Measurements from ENCODE around the gene PRKD1.

Gene PRKD1

GRCh38 chr14:29821242-29821641 lies 106.4 kb downstream of the PRKD1 start:
- Histone ChIP-seq H3K9me3 (ENCODE audit: low read length) (no peaks in the 10 kb centered on the region), H3K4me1 (ENCODE audit: insufficient read depth, low read length, severe bottlenecking) (no peaks in the 10 kb centered on the region), H3K27me3 (ENCODE audit: insufficient read depth, low read length) (no peaks in the 10 kb centered on the region), H3K79me2 (ENCODE audit: insufficient read depth, low read length) (no peaks in the 10 kb centered on the region), H3K9me2 (ENCODE audit: low read depth, low read length) (no peaks in the 10 kb centered on the region), H3K27ac (ENCODE audit: low read depth, low read length, poor library complexity, severe bottlenecking) (no peak overlapping the region), H3K36me3 (ENCODE audit: insufficient read depth, low read length) (no peaks in the 10 kb centered on the region), H3K4me3 (ENCODE audit: low read depth, low read length, poor library complexity, severe bottlenecking) (no peak overlapping the region), H3K9ac (ENCODE audit: low read length) (no peak overlapping the region), H4K20me1 (ENCODE audit: insufficient read depth, low read length) (no peaks in the 10 kb centered on the region), H3F3A (ENCODE audit: insufficient read depth, low read length) (no peaks in the 10 kb centered on the region), H2AFZ (ENCODE audit: low read length) (no peak overlapping the region), H3K4me2 (ENCODE audit: low read length) (no peak overlapping the region)
- TF ChIP-seq EZH2 (IDR thresholded peaks at IDR 0.05; ENCODE audit: borderline replicate concordance, low read length), result no peak

- no peaks in the 10 kb centered on the region for H3K9me3 ChIP-seq (ENCODE audit: low read length)
- no peaks in the 10 kb centered on the region for H4K20me1 ChIP-seq (ENCODE audit: insufficient read depth, low read length)
- no peaks in the 10 kb centered on the region for H3K27me3 ChIP-seq (ENCODE audit: insufficient read depth, low read length)
- no peak overlapping the region for H2AFZ ChIP-seq (ENCODE audit: low read length)
- no peak overlapping the region for H3K27ac ChIP-seq (ENCODE audit: low read depth, low read length, poor library complexity, severe bottlenecking)
- H3K4me1 ChIP-seq (ENCODE audit: insufficient read depth, low read length, severe bottlenecking), result no peaks in the 10 kb centered on the region
- TF ChIP-seq CTCF (IDR thresholded peaks at IDR 0.05; ENCODE audit: low read length) (no peak), EZH2 (IDR thresholded peaks at IDR 0.05; ENCODE audit: borderline replicate concordance, low read length) (no peak)
- no peak overlapping the region for H3K9ac ChIP-seq (ENCODE audit: low read length)
- no peak overlapping the region for H3K4me2 ChIP-seq (ENCODE audit: low read length)
- H3K4me3 ChIP-seq (ENCODE audit: low read depth, low read length, poor library complexity, severe bottlenecking), result no peak overlapping the region
- no peaks in the 10 kb centered on the region for H3K9me2 ChIP-seq (ENCODE audit: low read depth, low read length)
- H3K79me2 ChIP-seq (ENCODE audit: insufficient read depth, low read length), result no peaks in the 10 kb centered on the region
- H3F3A ChIP-seq (ENCODE audit: insufficient read depth, low read length), result no peaks in the 10 kb centered on the region
- H3K36me3 ChIP-seq (ENCODE audit: insufficient read depth, low read length), result no peaks in the 10 kb centered on the region
These were observed 106.9 kb downstream of the PRKD1 start for GRCh38 chr14:29820785-29821184.

- no peaks in the 10 kb centered on the region for H3K79me2 ChIP-seq (ENCODE audit: insufficient read depth, low read length)
These were observed 109.8 kb downstream of the PRKD1 start for GRCh38 chr14:29817767-29818405.

More at GRCh38 chr14:29817767-29818405, 109.8 kb downstream of the PRKD1 start:
- Histone ChIP-seq H2AFZ (ENCODE audit: low read length) (no peak overlapping the region), H3K36me3 (ENCODE audit: insufficient read depth, low read length) (no peaks in the 10 kb centered on the region), H3K27ac (ENCODE audit: low read depth, low read length, poor library complexity, severe bottlenecking) (no peak overlapping the region), H3F3A (ENCODE audit: insufficient read depth, low read length) (no peaks in the 10 kb centered on the region), H4K20me1 (ENCODE audit: insufficient read depth, low read length) (no peaks in the 10 kb centered on the region), H3K9ac (ENCODE audit: low read length) (no peak overlapping the region), H3K9me2 (ENCODE audit: low read depth, low read length) (no peaks in the 10 kb centered on the region), H3K27me3 (ENCODE audit: insufficient read depth, low read length) (no peaks in the 10 kb centered on the region), H3K4me3 (ENCODE audit: low read depth, low read length, poor library complexity, severe bottlenecking) (no peak overlapping the region), H3K9me3 (ENCODE audit: low read length) (no peaks in the 10 kb centered on the region), H3K4me1 (ENCODE audit: insufficient read depth, low read length, severe bottlenecking) (no peaks in the 10 kb centered on the region), H3K4me2 (ENCODE audit: low read length) (no peak overlapping the region)
- TF ChIP-seq EZH2 (IDR thresholded peaks at IDR 0.05; ENCODE audit: borderline replicate concordance, low read length) (no peak), CTCF (IDR thresholded peaks at IDR 0.05; ENCODE audit: low read length) (no peak)
